ENCODE measurements around the gene DEAF1.

The DEAF1 gene

GRCh38 chr11:724049-724777 is 29.2 kb upstream of the DEAF1 start:
- H3K9me3 ChIP-seq (ENCODE audit: control insufficient read depth, low read length), result no peaks in the 10 kb centered on the region
- H3K4me1 ChIP-seq, result no peaks in the 10 kb centered on the region
- H3K79me2 ChIP-seq, result no peaks in the 10 kb centered on the region
- no peaks in the 10 kb centered on the region for H3K27me3 ChIP-seq (ENCODE audit: control insufficient read depth, insufficient read depth, low read length)
- H3K27ac ChIP-seq, result no peak overlapping the region
- no peak overlapping the region for H3K4me2 ChIP-seq (ENCODE audit: low read length)
- H3K36me3 ChIP-seq (ENCODE audit: control insufficient read depth, insufficient read depth, low read length), result no peaks in the 10 kb centered on the region
- H3K9ac ChIP-seq, result no peak overlapping the region
- H2AFZ ChIP-seq, result no peak overlapping the region
- no peak for TF ChIP-seq CTCF (IDR thresholded peaks at IDR 0.05)
- no peak overlapping the region for H3K4me3 ChIP-seq (ENCODE audit: low read depth, low read length)

GRCh38 chr11:723120-723883 is 28.3 kb upstream of the DEAF1 start:
- Histone ChIP-seq H3K4me3 (ENCODE audit: low read depth, low read length) (no peak overlapping the region), H2AFZ (no peak overlapping the region), H3K4me2 (ENCODE audit: low read length) (no peak overlapping the region), H3K36me3 (ENCODE audit: control insufficient read depth, insufficient read depth, low read length) (no peaks in the 10 kb centered on the region), H3K9me3 (ENCODE audit: control insufficient read depth, low read length) (no peaks in the 10 kb centered on the region), H3K27me3 (ENCODE audit: control insufficient read depth, insufficient read depth, low read length) (no peaks in the 10 kb centered on the region), H3K79me2 (no peaks in the 10 kb centered on the region), H3K27ac (no peak overlapping the region), H3K4me1 (no peaks in the 10 kb centered on the region), H3K9ac (no peak overlapping the region)
- TF ChIP-seq CTCF (IDR thresholded peaks at IDR 0.05), result no peak

GRCh38 chr11:722346-722811 is 27.4 kb upstream of the DEAF1 start:
- Histone ChIP-seq H3K4me2 (ENCODE audit: low read length) (no peak overlapping the region), H2AFZ (no peak overlapping the region), H3K4me3 (ENCODE audit: low read depth, low read length) (no peak overlapping the region), H3K4me1 (no peaks in the 10 kb centered on the region), H3K9me3 (ENCODE audit: control insufficient read depth, low read length) (no peaks in the 10 kb centered on the region), H3K79me2 (no peaks in the 10 kb centered on the region), H3K36me3 (ENCODE audit: control insufficient read depth, insufficient read depth, low read length) (no peaks in the 10 kb centered on the region), H3K9ac (no peak overlapping the region), H3K27me3 (ENCODE audit: control insufficient read depth, insufficient read depth, low read length) (no peaks in the 10 kb centered on the region), H3K27ac (no peak overlapping the region)
- no peak for TF ChIP-seq CTCF (IDR thresholded peaks at IDR 0.05)

- H3K79me2 ChIP-seq, result no peaks in the 10 kb centered on the region
- no peak overlapping the region for H3K4me3 ChIP-seq (ENCODE audit: low read depth, low read length)
- H3K9ac ChIP-seq, result no peak overlapping the region
- no peak overlapping the region for H3K4me2 ChIP-seq (ENCODE audit: low read length)
- H2AFZ ChIP-seq, result no peak overlapping the region
- H3K9me3 ChIP-seq (ENCODE audit: control insufficient read depth, low read length), result no peaks in the 10 kb centered on the region
- no peaks in the 10 kb centered on the region for H3K36me3 ChIP-seq (ENCODE audit: control insufficient read depth, insufficient read depth, low read length)
- no peak overlapping the region for H3K27ac ChIP-seq
- no peak for TF ChIP-seq CTCF (IDR thresholded peaks at IDR 0.05)
- H3K4me1 ChIP-seq, result no peaks in the 10 kb centered on the region
- H3K27me3 ChIP-seq (ENCODE audit: control insufficient read depth, insufficient read depth, low read length), result no peaks in the 10 kb centered on the region
Observed at GRCh38 chr11:721741-722345, 26.8 kb upstream of the DEAF1 start.

Data from parathyroid adenoma (tissue), 2 donors.